ENCODE measurements around the gene DCAF6.

DCAF6 gene

DNA sequence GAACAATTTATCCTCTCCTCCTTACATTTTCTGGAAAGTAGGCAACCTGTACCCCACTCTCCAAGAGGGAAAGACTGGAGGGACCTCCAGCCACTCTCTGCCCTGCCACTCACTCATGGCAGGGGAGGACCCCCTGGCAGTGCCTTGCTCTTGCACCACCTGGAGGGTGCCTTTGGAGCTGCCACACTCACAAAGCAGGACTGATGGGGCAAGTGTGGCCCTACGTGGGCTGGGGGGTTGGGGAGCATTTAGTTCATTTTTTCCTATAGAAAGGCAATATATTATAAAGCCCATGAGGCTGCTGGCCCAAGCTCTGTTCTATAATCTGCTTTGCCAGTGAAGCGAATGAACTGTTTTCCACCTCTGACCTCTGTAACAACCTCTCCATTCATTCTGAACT, 150.0 kb downstream of the DCAF6 start:
- DNase-seq (ENCODE audit: low spot score), result no peak

- no peak for DNase-seq (ENCODE audit: low spot score)
These were observed 151.2 kb downstream of the DCAF6 start for GRCh38 chr1:168087696-168088095.

DNA sequence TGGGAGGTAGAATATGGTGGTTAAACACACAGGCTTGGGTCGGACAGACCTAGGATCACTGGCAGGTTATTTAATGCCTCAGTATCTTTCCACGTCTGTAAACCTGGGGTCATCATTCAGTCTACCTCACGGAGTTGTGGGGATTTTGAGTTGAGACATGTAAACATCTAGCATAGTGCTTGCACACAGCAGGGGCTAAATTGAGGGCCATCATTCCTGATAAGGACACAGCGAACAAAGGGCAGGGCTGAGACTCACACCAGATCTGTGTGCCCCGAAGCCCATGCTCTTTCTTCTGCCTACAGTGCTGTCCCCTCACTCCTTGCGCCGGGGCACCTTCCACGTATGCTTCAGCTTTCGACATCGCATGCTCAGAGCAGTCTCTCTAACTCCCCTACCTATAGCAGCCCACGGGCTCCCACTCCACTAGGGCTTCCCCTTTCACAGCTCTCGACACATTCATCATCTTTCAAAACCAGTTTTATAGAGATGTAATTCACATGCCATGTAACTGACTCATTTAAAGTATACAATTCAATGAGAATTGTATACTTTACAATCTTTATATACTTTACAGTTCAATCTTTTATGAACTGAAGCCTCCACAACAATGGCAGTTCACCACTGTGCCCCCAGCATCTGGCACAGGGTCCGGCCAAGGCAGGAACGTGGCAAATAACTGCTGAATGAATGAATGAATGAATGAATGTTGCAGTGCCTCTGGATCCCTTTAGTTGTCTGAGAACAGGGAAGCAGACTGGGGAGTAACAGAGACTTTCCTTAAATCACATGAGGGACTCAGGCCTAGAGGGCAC, 152.2 kb downstream of the DCAF6 start:
- no peak for DNase-seq (ENCODE audit: low spot score)

DNA sequence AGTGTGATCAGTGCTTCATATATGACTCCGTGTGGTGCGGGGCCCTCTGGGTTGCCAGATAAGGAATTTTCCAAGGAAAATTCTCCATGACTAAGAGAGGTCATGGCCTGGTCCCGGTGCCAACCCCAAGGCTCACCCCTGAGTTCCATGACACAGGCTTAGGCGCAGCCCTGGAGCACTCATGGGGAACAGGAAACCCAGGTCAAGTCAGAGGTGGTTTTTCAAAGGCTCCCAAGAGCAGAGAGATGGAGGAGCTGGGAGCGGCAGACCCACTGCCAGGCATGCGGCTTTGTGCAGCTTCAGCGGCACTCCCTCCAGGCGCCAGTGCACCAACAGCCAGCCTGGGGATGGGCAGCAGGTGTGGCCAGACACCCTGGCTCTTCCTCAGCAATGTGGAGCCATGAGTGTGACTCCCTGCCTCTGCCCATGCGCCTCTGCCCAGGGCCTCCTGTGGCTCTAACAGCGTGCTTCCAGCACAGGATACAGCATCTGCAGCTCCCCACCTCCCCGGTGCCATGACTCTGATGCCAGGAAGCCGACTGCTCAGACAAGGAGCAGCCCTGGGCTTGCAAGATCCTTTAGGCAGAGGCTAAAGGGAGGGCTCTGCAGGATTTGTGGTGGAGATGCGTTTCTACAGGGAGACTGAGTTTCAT, 153.0 kb downstream of the DCAF6 start:
- no peak for DNase-seq (ENCODE audit: low spot score)

DNA sequence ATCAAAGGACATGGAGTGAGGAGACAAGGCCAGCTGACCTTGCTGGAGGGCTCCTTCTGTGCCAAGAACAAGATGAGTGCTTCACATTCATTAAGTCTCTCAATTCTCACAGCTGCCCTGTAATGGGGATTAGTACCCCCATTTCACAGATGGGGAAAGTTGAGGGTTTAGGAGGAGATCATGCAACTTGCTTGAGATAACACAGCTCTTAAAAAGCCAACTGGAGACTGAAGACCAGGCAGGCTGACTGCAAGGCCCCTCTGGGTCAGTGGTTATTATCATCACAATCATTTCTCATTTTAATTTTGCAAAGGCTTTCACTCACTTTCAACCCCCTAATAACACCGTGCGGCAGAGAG, 153.5 kb downstream of the DCAF6 start:
- DNase-seq (ENCODE audit: low spot score), result no peak

GRCh38 chr1:168090395-168090794, 153.9 kb downstream of the DCAF6 start:
- no peak for DNase-seq (ENCODE audit: low spot score)

GRCh38 chr1:168091063-168091462, 154.6 kb downstream of the DCAF6 start:
- DNase-seq (ENCODE audit: low spot score), result no peak

- no peak for DNase-seq (ENCODE audit: low spot score)
These were observed 155.5 kb downstream of the DCAF6 start for GRCh38 chr1:168091720-168092550.

- DNase-seq (ENCODE audit: low spot score), result no peak
These were observed 156.3 kb downstream of the DCAF6 start for GRCh38 chr1:168092566-168093355.

- no peak for DNase-seq (ENCODE audit: low spot score)
These were observed 157.1 kb downstream of the DCAF6 start for GRCh38 chr1:168093616-168094015.

- DNase-seq (ENCODE audit: low spot score), result no peak
These were observed 159.0 kb downstream of the DCAF6 start for GRCh38 chr1:168095476-168095875.

DNA sequence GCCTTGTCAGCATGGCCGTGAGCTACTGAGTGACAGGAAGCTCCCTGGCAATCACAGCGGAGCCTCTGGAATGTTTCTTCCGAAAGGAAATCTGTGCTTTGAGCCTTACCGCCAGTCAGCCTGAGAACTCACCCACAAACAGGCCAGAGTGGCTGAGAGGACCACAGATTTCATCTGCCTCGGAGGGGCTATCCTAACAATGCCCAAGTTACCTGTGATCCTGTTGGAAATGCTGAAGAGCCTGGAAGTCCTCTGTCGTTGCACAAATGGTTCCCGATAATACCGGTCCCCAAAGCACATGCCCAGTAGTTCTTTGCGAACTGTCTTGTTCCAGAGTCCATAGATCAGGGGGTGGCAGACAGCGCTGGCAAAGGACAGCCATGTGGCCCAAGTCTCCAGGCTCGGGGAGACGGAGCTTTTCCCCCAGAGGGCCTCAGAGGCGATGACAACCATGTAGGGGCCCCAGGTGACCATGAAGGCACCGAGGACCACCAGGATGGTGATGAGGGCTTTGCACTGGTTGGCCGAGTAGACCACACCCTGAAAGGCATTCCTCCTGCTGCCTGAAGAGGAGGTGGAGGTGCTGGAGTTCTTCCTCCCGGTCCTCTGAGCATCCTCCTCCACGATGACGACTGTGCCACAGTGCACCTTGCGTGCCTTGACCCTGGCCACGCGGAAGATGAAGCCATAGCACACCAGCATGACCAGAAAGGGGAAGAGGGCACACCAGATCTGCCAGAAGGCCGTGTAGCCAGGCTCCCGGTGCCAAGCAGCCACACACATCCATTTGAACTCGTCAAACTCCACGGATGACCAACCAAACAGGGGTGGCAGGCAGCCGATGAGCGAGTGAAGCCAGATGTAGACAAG, 160.0 kb downstream of the DCAF6 start:
- DNase-seq (ENCODE audit: low spot score), result no peak

DNA sequence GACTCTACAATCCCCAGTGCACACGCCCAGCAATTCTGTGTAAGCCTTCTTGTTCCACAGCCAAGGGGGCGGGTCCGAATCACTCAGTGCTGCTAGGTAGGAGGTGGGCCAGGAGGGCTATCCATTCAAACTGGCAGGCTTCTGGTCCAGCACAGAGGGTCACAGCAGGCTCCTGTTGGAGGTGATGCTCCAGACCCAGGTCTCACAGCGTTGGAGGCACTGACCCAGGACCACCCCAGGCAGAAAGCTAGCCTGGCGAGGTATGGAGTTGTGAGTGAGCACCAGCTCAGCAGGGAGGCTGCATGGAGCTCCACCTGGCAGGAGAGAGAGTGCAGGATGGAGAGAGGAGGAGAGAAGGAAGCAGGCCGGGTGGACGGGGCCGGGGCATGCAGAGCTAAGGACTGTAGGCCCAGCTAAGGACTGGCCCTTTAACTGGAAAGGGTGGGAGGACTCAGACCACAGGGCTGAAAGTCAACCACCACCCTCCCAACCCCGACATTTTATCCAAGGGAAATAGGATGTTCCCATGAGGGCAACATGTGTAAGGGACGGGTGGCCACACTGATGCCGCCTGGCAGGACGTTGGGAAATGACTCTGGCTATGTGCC, 161.5 kb downstream of the DCAF6 start:
- no peak for DNase-seq (ENCODE audit: low spot score)

- DNase-seq (ENCODE audit: low spot score), result no peak
These were observed 162.2 kb downstream of the DCAF6 start for GRCh38 chr1:168098534-168099320.

DNA sequence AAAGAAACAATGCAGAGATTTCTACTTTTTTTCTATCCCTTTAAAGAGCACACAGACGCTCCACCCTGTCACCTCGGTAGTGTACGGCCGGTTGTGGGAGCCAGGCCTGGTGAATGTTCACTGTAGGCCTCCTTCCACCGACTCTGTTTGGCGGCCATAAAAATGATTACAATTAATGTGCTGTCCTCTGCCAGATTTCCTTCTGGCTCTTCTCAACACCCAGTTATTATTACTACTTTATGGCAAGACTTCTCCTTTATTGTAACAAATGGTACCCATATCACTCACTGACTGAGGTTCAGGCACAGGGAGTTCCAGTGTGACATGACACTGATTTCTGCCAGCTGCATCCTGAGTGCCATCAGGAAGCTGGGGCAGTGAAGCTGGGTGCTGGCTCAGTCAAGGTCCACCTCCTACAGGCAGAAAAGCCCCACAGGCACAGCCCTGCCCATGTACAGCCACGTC, 162.9 kb downstream of the DCAF6 start:
- DNase-seq (ENCODE audit: low spot score), result no peak

DNA sequence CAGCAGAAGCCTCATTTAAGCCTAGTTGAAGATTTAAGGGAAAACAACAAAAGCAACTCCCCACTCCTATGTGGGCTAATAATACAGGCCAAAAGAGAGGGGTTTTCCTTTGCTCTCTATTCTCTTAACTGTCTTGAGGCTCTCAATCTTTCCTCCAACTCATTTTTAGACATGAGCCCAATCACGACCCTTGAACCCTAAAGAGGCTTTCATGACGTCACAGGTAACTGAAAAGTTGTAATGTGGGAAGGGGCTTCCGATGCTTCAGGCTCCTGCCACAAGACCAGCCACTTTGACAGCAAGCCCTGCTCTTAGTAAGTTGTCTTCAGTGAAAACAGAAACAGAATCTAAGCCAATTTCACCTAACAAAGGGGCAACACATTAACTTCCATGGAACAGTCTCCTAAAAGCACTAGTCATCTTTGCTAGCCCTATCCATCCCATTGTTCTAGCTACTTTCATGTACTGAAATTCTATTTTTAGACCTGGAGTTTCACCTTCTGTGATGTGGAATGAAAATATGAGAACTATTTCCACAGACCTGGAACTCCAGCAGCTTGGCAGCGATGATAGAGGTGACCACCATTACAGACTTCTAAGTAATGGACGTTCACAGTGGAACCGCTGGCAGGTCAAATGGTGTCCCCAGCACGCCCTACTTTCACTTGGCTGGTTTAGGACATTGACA, 164.0 kb downstream of the DCAF6 start:
- no peak for DNase-seq (ENCODE audit: low spot score)

- DNase-seq (ENCODE audit: low spot score), result no peak
These were observed 164.9 kb downstream of the DCAF6 start for GRCh38 chr1:168101336-168101735.

- no peak for DNase-seq (ENCODE audit: low spot score)
These were observed 166.0 kb downstream of the DCAF6 start for GRCh38 chr1:168102487-168102886.

DNA sequence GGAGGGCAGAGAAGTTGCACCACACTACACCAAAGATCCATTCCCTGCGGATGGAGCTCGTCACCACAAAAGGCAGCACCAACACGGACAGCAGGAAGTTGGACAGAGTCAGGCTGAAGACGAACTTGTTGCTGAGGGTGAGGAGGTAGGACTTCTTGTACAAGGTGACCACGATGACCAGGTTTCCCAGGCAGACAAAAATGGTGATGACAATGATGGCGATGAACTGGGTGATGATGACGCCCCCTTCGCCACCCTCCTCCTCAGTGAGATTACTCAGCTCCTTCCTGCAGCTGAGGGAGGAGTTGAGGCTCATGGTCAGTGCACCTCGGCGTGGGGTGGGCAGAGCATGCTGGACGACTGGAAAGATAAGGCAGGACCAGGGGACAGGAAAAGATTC, 168.1 kb downstream of the DCAF6 start:
- DNase-seq (ENCODE audit: low spot score), result no peak
